Epithelial cell of prostate (primary cell): ENCODE measurements around the gene NRG2.

Experiments used
- DNase-seq: peaks from one replicate; pipeline ENCODE4 v3.0.0-alpha.2; 2011; ENCODE audit warnings: low read depth, low spot score
- H3K27ac ChIP-seq: fragments of 450-650 bp; 2 replicates; pipeline ENCODE4 v1.5.1; 2017; ENCODE audit warnings: mild to moderate bottlenecking

Gene NRG2

DNA sequence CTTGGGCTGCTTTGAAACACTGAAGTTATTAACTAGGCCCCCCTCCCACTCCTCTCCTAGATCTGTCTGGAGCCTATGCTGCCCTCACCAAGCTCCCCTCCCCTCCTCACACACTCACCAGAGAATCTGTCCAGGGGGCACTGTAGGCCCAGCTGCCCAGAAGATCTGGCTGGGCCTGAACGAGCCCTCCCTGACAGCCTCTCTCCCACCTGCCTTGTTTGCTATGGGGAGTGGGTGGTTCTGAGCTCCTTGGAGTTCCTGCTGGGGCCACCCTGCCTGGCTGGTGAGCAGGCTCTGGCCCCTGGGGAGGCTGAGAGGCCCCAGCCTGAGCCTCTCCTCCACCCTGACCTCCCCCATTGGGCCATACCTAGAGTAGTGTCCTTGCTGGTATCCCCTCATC lies 172.4 kb downstream of the NRG2 start:
- no peak overlapping the region for H3K27ac ChIP-seq
- no peak for DNase-seq

DNA sequence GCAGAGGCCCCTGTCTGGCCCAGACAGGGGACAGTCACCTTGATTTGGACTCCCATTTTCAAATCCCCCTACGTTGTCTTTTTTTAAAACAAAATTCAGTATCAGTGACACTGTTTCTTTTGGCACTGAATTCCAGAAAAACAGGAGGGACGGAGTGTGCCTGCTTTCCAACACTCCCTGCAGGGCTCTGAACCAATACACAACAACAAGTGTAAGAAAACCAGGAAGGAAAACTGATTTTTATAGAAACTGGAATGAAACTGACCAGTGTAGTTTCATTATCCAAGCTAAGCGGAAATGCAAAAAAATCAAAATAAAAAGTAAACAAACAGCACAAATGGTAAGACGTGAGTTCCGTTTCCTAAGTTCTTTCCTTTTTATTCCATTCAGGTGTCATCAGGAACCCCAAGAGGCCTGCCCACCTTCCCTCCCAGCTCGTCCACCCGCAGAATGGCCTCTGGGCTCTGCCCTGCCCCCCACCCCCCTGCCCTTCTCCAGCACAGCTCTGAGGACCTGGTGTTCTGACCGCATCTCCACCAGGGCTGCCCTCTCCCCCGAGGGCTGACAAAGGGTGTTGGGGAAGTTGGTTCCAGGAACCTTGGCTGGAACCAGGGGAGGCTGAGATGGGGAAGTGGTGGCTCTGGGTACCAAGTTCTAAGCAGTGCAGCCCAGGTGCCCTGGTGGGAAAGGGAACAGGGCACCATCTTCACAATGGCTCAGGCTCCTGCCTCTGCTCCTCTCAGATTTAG lies 173.9 kb downstream of the NRG2 start:
- DNase-seq = no peak
- H3K27ac ChIP-seq = no peak overlapping the region

DNA sequence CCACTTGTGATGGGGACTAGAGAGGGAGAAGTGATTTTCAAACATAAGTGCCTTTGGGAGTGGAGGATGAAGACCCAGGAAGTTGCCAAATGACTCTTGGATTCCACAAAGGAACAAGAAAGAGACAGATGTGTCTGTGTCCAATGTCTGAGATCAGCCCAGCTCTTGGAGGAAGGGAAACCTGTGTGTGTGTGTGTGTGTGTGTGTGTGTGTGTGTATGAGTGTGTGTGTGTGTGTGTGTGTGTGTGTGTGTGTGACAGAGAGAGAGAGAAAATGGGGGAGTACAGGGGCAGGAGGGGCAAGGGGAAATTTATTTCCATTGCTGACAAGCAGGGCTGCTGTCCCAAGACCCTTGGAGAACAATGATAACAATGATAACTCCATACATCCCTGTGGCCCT lies 175.5 kb downstream of the NRG2 start:
- no peak for DNase-seq
- H3K27ac ChIP-seq = no peak overlapping the region

DNA sequence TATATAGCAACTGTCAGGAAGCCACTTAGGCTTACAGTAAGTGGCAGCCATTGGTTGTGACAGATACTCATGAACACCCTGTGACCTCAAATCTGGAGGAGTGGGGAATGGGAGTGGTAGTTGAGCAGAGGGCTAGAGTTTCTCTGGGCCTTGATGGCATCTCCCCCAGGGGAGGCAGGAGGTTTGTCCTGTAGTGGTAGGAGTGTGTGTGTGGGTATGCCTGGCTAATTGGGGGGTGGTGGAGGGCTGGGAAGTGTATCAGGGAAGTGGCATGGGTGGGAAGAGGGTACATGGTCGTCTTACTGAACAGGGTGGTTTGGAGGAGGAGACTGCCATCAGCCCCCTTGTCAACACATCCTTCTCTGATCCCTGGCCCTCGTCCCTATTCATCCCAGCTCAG lies 176.0 kb downstream of the NRG2 start:
- no peak overlapping the region for H3K27ac ChIP-seq
- no peak for DNase-seq

DNA sequence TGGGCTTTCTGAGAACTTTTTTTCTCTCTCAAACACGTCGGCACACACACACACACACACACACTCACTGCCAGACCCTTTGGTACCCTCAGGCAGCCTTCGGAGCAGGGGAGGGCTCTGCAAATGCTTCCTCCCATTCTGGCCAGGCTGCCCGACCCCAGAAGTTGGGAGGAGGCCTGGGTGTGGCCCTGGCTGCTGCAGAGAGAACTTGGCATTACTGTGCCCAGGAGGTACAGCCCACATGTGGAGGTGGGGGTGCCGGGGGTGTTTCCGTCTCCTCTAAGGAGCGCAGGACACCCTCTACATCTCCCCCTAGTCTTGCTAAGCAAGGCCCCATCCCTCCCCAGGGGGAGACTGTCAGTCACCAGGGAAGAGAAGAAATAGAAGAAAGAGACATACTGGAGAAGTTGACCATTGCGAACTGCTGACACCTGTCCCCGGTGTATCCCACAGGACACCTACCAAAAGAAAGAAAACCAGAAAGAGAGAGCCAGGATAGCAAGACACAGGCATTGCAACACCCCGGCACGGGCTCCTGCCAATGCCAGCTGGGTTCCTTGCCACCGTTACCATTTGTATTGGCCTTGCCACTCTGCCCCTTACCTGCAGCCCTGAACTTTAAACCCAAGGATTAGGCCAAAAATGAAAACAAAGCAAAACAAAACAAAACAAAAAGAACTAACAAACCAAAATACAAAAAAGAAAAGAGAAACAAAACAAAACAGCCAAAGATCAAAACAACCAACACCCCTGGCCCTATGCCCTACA lies 178.2 kb downstream of the NRG2 start:
- H3K27ac ChIP-seq = no peak overlapping the region

DNA sequence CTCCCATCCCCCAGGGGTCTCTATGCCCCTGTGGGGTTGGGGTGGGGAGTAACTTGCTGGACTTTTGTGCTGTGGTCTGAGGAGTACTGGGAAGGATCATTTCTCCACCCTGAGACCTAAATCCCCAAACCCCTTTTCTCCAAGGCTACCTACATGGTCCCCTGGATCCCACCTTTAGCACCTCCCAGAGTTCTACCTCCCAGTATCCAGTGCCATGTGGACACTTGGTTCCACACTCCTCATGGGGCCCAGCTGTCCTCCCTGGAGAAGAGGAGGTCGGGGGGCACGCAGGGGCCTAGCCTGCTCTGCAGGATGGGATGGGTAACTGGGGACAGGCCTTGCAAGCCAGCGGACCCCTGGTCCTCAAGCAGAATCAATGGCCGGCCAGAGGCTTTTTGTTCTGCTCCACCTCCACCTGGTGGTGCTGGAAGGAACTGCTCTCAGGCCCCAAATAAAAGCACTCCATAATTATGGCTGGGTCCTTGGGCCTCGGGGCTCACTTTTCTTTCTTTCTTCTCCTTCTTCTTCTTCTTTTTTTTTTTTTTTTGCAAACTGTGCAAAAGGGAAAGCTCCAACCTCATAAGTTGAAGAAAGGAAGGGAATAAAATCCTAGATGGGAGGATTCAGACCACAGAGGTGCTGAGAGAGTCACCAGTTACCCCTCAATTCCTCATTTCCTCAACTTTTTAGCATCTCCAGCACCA lies 179.1 kb downstream of the NRG2 start:
- no peak overlapping the region for H3K27ac ChIP-seq
- no peak for DNase-seq

More for the DNA sequence above, 178.2 kb downstream of the NRG2 start:
- DNase-seq = no peak

DNA sequence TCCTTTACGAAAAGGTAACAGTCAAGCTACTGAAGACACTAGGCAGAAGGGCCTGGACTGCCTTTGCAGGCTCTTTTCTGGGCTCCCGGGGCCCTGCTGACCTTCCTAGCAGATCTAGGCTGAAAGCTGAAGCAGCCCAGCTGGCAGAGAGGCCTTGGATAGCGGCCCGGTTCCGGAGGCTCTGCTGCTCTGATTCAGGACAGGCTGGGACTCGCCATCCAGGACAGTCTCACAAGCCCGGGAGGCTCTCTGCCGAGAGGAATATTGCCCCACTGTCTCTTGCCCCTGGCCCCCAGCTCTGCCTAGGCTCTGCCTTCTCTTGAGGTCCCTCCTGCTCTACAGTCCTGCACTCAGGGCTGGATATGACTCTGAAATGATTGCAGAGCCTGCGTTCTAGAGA lies 179.7 kb downstream of the NRG2 start:
- DNase-seq = no peak
- no peak overlapping the region for H3K27ac ChIP-seq

DNA sequence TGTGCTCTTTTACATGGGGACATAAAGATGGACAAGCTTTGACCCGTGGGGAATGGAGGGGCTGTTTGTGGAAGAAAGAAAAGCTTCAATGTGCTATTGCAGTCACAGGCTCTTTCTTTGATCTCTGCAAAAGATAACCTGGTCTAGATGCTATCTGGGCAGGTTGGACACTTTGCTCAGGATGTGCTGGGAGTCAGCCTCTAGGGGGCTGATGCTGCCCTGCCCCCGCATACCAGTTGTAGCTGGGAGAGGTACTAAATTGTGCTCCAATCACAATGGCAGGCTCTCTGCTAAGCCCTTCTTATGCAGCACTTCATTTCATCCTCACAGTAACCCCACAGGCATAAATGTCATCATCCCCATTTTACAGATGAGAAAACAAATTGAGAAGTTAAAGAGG lies 180.3 kb downstream of the NRG2 start:
- no peak overlapping the region for H3K27ac ChIP-seq
- no peak for DNase-seq

DNA sequence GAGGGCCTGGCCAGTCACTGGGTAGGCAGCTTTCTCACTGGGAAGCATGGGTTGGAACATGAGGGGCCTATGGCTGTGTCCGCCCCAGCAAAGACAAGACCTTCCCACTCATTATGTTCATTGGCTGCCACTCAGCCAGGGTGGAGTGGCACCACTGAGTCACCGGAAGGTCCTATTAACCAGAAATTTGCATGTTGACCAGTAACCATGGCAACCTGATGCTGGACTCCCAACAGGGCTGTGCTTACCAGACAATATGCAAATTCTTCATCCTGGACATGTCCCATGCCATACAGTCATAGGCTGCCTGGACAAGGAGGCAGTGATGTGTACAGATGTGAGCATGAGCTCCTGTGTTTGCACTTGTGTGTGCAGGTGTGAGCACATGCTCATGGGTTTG lies 180.8 kb downstream of the NRG2 start:
- DNase-seq = no peak
- H3K27ac ChIP-seq = no peak overlapping the region

DNA sequence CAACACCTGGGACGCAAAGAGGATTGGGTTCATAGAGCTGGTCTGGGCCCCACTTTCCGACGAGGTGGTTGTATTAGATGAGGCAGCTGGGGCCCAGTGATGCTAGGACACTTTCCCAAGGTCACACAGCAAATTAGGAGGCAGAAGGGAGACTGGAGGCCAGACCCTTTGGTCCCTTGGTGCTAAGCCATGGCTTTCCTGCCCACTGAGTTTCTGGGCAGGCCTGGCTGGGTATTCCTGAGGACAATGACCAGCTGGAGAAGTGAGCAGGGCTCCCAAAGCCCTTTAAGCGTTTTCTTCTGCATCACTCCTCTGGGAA lies 181.3 kb downstream of the NRG2 start:
- H3K27ac ChIP-seq = no peak overlapping the region
- no peak for DNase-seq

DNA sequence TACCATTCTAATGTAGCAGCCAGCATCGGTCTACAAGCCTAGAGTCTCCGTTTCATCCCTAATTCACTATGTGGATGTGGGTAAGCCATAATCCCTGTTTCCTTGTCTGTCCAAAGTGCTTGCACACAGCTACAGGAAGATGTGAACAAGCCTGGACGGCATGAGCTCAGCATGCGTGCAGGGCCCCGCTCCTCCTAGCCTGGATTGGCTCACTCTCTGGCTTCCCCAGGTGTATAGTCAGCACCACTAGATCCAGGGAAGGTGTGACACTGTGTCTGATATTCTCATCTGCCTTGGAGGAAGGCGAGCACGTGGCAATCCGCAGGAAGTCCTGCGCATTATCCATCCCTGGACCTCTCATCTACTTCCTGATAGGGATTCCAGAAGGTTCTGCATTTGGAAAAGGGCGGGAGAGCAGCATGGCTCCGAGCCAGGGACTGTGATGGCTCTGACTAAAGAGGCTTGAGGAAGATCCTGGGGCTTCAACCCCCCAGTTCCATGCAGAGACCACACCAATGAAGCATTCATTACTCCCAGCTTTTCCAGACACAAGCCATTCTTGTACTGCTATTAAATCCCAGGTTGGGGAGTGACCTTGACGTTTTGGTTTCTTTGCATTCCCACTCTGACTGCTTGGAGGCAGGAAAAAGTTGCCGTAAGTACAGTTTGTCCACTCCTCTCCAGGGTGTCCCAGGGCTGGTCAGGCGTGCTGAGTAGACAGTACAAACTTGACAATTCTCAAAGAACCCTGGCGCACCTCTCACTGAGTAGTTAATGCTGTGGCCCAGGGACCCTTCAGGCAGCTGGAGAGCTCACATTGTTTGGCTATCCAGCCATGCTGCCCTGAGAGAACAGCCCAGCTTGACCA lies 181.8 kb downstream of the NRG2 start:
- DNase-seq = no peak

DNA sequence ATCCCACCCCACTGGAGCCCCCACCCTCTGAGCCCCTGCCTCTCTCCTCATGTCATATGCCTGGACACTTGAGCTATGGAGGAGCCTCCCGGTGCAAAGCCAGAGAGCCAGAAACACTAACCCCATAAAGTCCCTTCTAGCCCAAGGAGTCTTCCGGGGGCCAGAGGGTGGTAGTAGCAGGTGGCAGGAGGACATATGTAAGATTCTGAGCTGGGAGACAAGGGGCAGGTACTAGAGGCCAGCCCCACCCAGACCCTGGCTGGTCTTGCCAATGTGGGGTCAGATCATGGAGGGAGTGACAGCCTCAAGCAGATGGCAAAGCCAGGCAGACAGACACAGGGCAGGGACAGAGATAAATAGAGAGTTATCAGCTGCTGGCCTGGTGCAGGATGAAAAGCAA lies 184.1 kb downstream of the NRG2 start:
- no peak overlapping the region for H3K27ac ChIP-seq
- DNase-seq = no peak

More for the DNA sequence above, 181.8 kb downstream of the NRG2 start:
- no peak overlapping the region for H3K27ac ChIP-seq

DNA sequence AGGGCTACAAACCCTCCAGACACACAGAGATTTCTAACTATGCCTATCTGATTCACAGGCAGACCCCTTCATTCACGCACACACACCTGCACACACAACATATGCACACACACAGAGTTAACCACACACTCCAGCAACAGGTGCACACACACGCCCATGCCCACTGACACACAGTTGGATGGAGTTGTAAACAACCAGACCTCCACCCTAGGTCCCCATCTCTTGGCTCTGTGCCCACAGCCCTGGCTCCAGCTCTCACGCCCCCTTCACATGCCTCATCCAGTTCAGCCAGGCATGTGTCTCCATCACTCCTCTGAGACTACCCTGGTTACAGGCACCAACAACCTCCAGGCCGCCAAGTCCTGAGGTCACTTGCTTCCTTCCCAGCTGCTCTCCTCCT lies 186.4 kb downstream of the NRG2 start:
- no peak overlapping the region for H3K27ac ChIP-seq
- no peak for DNase-seq

DNA sequence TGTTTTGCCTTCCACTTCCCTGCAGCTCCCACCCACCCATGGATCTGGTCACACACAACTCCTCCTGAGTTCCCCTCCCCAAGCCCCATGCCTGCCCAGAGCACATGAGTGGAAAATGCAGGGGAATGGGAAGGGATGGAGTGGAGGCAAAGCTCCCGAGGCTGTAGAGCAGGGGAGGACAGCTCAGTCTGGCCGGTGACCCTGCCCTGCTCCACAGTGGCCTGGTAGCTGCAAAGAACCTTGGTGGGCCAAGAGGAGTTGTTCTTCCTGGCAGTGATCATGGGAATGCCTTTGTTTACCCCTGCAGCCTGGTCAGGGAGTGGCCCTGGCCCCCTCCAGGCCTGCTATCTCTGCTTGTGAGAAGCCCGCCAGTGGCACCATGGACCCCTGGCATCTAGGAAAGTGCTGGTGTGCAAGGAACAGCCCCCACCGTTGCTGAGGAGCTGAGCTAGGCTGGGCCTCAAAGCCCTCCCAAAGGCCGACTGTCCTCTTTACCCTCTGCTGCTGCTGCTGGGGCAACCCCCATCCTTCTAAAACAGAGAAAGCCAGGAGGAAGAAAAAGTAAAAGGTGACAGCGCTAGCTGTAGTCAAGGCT lies 187.1 kb downstream of the NRG2 start:
- H3K27ac ChIP-seq = no peak overlapping the region
- DNase-seq = no peak

DNA sequence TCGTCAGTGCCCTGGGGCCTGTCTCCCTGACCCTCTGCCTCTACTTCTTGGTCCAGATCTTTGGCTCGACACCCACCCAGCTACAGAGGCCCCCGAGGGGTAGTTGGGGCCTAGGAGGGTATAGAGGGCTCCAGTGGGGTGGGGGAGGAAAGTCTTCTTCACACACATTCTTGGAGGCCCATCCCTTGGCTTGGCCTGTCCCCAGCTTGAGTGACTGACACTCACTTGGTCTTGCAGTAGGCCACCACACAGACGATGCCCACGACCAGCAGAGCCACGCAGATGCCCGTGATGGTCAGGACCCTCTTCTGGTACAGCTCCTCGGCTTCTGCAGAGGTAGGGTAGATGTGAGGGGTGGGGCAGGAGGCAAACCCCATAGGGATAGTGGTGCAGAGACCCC lies 187.6 kb downstream of the NRG2 start:
- DNase-seq = no peak
- no peak overlapping the region for H3K27ac ChIP-seq

DNA sequence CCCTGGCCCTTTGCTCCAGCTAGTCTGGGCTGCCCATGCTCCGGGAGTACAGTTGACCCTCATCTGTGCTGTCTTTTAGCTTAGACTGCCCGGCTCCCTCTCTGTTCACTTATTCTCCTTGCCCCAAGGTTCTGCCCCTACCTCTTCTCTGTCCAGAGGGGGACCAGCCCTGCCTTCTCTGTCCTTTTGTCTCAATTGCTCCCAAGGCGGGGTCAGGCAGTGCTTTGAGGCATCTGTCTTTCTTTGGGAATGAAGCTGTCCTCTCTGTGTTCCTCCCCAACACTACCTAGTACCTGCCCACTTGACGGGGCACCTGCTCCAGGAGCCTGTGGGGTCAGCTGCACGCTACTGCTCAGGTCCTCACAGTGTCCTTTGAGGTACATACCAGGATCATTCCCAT lies 188.1 kb downstream of the NRG2 start:
- DNase-seq = no peak
- no peak overlapping the region for H3K27ac ChIP-seq

DNA sequence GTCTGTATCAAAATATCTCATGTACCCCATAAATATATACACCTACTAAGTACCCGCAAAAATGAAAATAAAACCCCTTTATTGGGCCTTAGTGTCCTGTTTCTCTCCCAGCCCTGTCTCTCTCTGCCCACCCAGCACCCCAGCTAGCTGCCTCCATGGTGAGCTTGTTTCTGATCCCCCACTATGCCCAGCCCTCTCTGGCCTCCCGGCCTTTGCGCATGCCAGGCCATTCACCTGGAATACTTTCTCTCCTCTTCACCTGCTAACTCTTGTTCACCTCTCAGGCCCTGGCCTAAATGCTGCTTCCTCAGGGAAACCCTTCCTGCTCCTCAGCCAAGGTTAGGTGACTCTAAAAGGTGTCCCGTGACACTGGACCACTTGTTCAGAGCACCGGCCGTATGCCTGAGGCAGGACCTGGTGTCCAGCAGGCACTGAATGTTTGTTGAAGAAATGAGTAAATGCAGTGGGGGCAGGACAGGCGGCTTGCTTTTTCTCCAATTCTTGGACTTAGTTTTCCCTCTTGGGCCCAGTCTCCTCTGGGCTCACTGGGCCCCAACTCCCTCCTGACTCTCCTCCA lies 189.0 kb downstream of the NRG2 start:
- no peak overlapping the region for H3K27ac ChIP-seq
- DNase-seq = no peak

DNA sequence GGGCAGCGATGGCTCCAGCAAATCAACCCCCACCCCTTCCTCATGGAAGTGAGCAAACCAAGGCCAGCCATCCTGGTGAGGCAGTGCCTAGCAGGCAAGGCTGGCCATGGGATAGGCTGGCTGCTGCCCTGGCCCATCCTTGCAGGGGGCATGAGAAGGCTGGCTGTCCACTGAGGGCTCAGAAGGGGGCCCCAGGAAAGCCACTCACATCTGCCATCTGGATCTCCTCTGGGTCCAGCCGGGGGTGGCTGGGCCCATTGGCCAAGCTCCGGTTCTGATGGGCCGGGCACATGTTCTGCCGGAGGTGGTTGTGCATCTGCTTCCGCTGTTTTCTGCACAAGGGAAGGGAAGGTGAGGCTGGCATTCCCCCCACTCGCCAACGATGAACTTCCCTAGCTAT lies 190.4 kb downstream of the NRG2 start:
- no peak overlapping the region for H3K27ac ChIP-seq
- DNase-seq = no peak

DNA sequence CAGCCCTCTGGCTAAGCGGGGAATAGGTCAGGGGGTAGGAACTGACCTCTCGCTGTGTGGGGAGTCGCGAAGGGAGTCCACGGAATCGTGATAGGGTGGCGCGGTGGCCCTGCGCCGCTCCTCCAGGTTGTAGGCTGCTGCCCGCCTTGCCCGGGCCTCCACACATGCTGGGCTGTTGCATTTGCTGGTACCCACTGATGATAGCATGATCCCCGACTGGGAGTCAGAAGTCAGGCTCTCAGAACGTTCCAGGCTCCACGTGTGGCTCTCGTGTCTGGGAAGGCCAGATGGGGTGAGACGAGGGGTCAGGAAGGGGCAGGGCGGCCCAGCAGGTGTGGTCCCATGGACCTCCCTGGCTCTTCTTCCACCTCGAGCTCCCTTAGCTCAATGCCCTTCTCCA lies 191.5 kb downstream of the NRG2 start:
- no peak overlapping the region for H3K27ac ChIP-seq
- no peak for DNase-seq
